ENCODE data around the gene LARGE1.

The LARGE1 gene

GRCh38 chr22:33303099-33303498 is 617.2 kb downstream of the LARGE1 start:
- no peak for DNase-seq (ENCODE audit: low spot score)

DNA sequence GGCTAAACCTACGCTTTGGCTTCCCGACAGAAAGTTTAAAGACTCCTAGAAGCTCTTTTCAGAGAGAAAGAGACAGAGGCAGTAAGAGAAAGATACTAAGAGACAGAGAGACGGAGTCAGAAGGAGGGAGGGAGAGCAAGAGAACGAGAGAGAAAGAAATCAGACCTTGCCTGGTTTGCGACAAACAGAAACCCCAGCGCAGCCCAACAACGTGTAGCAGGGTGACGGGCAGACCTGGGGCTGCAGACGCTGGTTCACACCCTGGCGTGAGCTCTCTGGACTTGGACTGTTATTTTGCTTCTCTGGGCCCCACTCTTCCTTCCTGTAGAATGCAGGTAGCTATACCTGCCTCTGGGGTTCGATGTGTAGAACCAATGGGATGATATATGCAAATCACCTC is 617.7 kb downstream of the LARGE1 start:
- DNase-seq (ENCODE audit: low spot score), result no peak

DNA sequence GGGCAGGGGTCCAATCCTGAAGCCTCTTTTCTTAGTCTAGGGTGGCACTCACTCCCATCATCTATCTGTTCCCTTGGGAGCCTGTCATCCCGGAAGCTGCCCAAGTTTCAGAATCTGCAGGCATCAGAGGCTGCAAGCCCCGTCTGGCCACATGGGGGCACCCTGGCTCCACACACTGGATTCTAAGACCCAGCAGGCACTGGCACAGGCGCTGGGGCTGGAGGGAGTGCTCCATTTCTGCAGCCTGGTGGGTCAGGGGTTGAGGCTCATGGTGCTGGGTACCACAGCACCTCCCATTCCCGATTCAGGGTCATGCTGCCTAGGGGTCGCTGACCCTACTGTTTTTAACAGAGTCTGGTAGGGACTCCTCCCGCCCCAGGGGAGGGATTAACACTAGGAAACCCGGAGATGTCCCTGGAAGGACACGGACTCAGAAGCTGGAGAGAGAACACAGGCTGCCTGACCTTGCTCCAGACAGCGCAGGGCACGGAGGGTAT is 618.2 kb downstream of the LARGE1 start:
- DNase-seq (ENCODE audit: low spot score), result peak; percentile 64

GRCh38 chr22:33300165-33300564 is 620.1 kb downstream of the LARGE1 start:
- no peak for DNase-seq (ENCODE audit: low spot score)

DNA sequence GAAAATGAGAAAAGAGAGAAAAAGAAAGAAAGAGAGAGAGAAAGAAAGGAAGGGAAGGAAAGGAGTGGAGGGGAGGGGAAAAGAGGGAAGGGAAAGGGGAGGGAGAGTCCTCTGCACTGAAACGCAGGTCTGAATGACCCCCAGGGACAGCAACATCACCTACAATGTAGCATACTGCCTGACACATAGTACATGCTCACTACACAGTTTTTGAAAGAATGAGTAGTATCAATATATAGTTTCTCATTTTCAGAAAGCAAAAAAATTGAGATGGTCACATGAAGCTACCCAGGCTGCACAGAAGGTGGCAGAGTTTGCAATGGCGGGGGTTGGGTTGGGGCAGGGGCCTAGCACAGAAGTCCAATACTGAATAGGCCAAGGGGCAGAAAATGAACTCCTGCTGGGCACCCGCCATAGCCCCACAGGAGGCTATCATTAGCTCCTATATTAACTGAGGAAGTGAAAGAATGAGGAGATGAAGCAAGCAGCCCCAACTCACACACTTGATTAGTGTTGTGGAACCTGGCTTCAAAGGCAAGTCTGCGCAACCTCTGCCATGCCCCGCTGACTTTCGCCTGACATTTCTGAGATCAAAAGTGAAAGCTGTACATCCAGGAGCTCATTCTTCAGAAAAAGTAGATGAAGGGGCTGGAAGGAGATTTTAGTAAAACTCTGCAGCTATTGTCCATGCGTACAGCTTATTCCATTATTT is 620.9 kb downstream of the LARGE1 start:
- DNase-seq (ENCODE audit: low spot score), result no peak

- no peak for DNase-seq (ENCODE audit: low spot score)
Observed at GRCh38 chr22:33296941-33297340, 623.3 kb downstream of the LARGE1 start.

DNA sequence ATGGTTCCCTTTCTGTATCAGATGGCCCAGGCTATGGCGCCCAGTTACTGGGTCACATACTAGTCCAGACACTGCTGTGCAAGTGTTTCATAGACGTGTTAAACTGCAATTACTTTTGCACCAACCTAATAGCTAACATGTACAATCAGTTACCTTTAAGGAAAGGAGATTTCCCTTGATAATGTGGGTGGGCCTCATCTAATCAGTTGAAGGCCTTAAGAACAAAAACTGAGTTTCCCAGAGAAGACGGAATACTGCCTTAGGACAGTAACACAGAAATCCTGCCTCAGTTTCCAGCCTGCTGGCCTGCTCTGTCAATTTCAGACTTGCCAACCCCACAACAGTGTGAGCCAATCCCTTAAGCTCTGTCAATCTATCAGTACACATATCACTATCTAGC is 632.2 kb downstream of the LARGE1 start:
- no peak for DNase-seq (ENCODE audit: low spot score)

DNA sequence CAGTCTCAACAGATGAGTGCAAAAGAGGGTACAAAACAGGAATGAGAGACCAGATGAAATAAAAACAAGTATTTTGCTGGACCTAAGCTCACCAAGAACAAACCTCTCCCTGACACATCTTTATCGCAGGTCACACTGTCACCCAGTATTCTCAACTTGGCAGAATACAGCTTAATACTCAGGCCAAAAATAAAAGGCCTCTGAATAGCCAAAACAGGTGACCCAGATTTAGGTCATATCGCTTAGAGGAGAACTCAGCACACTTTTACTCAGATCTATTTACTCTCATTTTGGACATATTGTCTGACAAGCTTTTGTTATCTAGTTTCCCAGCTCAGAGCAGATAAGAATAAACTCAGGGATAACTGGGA is 645.2 kb downstream of the LARGE1 start:
- no peak for DNase-seq (ENCODE audit: low spot score)

DNA sequence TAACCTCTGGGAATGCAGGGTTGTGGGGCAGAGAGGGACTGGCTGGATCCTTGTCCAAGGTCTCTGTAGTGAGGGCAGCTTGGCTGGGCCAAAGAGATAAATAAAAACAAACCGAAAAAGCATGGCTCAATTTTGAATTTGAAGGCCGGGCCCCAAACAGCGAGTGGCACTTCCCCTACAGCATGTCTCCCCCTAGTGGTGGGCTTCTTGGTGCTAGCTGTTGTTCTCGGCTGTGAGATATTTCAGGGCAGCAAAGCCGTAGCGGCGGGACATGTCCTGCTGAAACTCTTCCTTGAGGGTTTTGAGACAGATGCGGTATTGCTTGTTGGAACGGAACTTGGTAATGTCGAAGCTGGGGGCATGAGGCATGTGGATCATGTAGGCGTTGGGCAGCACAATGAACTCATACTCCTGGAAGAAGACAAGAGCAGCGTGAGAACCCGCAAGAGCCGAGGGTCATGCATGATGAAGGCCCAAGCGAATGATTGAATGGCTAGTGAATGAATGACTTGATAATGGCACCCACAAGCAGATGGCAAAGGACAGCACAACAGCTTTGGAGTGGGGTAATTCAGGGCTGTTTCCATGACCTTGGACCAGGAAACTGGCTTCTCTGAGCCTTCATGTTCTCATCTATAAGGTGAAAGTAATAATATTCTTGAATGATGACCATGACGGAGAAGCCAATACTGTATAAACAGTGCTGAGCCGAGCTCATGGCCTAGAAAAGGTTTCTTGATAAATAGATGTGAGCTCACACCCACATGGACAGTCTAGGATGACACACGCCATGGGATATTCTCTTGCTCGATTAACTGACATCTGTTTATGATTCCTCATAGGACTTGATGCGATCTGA is 645.8 kb downstream of the LARGE1 start:
- no peak for DNase-seq (ENCODE audit: low spot score)

DNA sequence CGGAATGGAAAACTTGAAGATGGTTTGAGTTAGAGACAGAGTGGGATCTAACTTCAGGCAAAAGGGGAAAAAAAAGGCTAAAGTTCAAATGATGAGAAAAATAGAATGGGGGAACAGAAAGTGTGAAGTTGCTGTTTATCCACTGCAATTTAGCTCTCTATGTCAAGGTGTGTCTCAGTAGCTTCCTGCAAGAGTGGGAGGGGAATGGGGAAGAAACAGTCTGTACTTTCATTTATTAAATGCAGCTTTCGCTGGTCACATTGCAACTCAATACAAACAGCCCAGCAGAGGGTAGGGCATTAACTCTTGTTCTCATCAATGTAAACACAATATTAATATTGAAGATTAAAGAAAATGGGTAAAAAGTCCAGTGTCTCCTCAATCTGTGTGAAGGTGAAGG is 647.4 kb downstream of the LARGE1 start:
- DNase-seq (ENCODE audit: low spot score), result no peak

- DNase-seq (ENCODE audit: low spot score), result no peak
Observed at GRCh38 chr22:33272180-33272579, 648.1 kb downstream of the LARGE1 start.

DNA sequence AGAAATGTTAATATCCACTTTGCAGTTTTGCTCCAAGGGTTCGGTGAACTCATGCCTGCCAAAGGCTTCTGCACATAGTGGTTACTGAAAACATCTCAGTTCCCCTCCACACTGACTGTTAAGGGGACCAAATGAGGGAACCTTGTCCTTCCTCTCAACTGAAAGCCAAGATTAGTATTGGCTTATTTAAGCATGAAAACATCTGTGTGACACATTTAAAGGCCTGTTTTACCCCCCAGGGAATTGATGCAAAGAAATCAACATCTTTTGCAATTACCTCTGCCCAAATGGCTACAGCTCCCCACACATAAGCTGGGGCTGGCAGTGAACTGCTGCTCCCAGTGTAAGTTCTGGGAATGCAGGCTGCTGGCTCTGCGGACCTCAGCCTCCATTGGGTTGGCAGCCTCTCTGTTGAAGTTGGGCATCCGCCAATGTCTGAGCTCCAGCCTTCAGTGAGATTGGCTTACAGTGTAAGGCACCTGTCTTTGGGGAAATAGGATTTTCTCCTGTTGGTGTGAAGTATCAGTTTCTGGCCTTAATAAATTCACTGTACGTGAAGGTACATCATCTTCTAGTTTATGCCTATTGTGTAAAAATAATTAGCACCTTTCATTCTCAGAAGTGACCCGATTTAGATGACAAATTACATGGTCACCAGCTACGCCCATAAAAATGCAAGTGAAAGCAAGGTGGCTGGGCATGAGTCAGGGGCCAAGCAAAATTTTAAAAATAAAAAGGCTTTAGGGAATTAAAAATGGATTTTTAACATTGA is 648.7 kb downstream of the LARGE1 start:
- no peak for DNase-seq (ENCODE audit: low spot score)

DNA sequence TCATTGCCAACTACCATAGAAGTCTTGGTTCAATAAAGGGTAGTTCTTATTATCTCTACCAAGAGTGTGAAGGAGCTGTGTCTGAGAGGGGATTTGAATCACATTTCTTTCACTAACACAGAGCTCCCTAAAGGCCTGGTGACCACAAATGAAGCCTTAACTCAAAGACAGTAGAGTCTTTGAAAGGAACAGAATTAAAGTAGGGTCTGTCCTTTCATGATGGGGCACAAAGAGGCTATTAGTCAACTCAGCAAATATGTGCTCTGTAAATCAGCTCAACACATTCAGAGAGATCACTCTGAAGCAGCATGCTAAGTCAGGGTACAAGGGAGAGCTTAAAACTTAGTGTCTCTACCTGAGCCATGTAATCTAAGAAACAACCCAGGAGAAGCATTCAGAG is 649.7 kb downstream of the LARGE1 start:
- DNase-seq (ENCODE audit: low spot score), result no peak

DNA sequence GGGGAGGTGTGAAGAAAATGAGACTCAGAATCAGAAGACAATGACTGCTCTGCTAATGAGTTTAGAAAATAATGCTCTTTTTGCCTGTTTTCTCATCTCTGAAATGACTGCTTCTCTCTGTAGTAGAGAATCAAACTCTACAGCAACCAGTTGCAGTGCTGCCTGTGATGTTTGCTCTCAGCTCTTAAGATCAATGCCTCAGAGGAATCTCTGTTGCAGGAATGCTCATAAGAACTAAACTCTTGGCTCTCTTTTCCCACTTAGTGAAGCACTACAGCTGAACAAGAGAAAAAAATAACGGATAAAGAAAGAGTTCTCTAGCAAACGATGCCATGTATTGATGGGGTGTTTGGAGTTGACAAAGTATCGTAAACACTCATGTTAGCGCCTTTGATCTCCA is 658.6 kb downstream of the LARGE1 start:
- no peak for DNase-seq (ENCODE audit: low spot score)

GRCh38 chr22:33260498-33260897 is 659.8 kb downstream of the LARGE1 start:
- no peak for DNase-seq (ENCODE audit: low spot score)

DNA sequence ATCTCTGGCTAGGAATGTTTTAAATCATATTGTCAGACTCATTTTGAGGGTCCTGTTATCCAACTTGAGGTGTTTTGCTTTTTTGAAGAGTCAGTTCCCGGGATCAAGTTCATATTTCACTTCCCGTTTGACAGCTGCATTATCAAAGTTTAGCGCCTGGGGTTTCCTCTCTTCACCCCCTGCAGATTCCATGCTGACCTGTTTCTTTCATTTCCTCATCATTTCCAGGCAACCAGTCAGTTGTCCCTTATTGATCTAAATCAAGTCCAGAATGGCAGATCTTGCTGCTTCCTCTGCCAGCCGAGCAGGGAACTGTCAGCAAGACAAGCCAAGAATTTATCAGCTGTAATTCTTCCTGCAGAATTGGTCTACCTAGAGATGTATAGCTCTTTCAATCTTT is 664.5 kb downstream of the LARGE1 start:
- no peak for DNase-seq (ENCODE audit: low spot score)

- no peak for DNase-seq (ENCODE audit: low spot score)
Observed at GRCh38 chr22:33248948-33249347, 671.3 kb downstream of the LARGE1 start.

- DNase-seq (ENCODE audit: low spot score), result no peak
Observed at GRCh38 chr22:33247758-33248157, 672.5 kb downstream of the LARGE1 start.

DNA sequence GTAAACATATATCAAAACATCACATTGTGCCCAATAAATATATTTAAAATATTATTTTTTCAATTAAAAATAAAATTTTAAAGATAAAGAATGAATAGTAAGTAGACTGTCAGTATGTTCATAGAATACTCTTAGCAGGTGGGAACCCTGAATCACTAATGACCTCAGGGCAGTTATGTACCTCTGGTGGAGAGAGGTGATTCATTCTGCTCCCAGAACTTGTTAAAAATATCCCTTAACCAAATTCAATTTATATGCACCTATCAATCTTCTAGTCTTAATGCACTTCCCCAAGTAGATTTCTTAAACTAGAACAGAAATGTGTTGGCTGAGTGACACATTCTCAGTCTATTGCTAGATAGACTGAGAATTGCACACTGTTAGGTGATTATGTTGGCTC is 678.2 kb downstream of the LARGE1 start:
- DNase-seq (ENCODE audit: low spot score), result no peak

DNA sequence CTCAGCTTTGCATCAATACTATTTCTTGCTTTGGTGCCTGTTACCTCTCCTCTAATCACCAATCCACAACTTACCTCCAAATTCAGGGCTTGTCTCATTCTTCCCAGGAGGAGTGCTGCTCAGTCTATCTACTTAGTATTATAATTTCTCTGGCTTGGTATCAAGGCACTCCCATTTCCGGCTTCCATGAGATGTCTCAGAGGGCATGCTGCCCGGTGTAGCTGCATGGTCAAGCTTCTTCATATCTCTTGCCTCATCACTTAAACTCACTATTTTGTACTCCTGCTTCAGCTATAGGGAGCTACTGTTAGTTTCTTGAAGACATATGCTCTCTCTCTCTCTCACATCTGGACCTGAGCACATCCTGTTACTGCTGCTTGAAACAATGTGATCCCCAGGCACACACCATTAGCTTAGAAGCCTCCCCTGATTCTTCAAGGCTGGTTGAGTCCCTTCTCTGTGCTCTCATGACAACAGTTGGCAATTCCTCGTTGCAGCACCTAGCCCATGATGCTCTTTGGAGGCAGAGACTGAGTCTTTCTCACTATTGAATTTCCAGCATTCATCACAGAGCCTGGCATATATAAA is 679.3 kb downstream of the LARGE1 start:
- DNase-seq (ENCODE audit: low spot score), result no peak

- DNase-seq (ENCODE audit: low spot score), result no peak
Observed at GRCh38 chr22:33232071-33232470, 688.2 kb downstream of the LARGE1 start.

- no peak for DNase-seq (ENCODE audit: low spot score)
Observed at GRCh38 chr22:33227791-33228190, 692.5 kb downstream of the LARGE1 start.
